ENCODE results near the gene MICOS13. TPM values are rescaled to one million over a fixed set of nuclear protein-coding genes. Genes with fewer than 3 reads are reported as not detected.

Gene MICOS13
- total and polyA plus RNA-seq, 10 of the 15 experiments (the other 5 are each of a cell fraction or from before 2014, with no cell fraction given): 9.4 to 211 (median 51.3) TPM

DNA sequence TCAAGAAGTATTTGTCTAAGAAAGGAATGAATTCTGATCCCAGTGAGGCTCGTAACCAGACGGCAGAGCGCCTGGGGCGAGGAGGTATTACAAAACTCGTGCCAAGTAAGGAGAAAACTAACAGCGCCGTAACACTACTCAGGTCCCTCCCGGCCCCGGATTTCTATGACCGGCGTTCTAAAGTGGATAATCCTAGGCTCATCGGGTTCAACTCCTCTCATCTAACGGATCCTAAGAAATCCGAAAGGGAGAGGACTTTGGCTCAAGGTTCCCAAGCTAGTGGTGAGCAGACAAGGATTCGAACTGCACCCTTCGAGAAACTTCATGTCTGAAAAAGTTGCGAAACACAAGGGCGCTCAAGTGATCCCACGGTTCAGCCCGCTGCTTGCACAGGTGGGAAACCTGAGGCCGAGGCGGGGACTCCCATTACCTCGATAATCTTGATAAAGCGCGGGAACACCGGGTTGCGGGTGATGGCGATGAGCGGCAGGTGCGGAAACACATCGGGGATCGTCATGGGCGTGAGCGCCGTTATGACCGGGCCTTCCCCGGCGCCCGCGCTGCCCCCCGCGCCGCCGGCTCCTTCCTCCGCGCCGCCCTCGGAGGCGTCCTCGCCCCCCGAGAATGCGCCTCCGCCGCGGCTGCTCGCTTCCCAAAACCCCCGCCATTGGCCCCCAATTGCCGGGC is 39.1 kb upstream of the MICOS13 start:
- H3K9ac ChIP-seq (ENCODE audit: control insufficient read depth, insufficient read depth, low read length): peak overlapping the region; percentile 98
- 1% methylated on average over 58 of the region's 58 CpGs for WGBS (ENCODE audit: insufficient coverage, insufficient replicate concordance, low lambda C conversion rate, missing lambda C conversion rate)
- H4K20me1 ChIP-seq (ENCODE audit: control insufficient read depth, insufficient read depth): 0 out of 2 replicates have a peak, but pooled peaks cover 3% of the 10 kb centered on the region
- in situ Hi-C loops (cut with MboI): no loop called here
- H3K4me3 ChIP-seq: peak overlapping the region; percentile 98
- peaks cover 4% of the 10 kb centered on the region for H3K4me1 ChIP-seq (ENCODE audit: control insufficient read depth, insufficient read depth, low read length)
- intact Hi-C loops (cut with micrococcal nuclease; ENCODE audit: unreplicated experiment): no loop called here
- POLR2A ChIA-PET: interaction anchor here (0.6 to 1.7 kb wide), 5 partner anchors 30 to 185 kb away, joined by 3 to 14 read pairs (median 4); partner anchors contain the start of genes NDUFA11, RPL36, SAFB2 and VMAC
- H3K79me2 ChIP-seq (ENCODE audit: control insufficient read depth, insufficient read depth, low read length): peaks cover 47% of the 10 kb centered on the region
- H3K4me2 ChIP-seq (ENCODE audit: control insufficient read depth, insufficient read depth): peak overlapping the region; percentile 76
- RAD21 ChIA-PET (ENCODE audit: unreplicated experiment): interaction anchor here (1.7 to 1.8 kb wide), 3 partner anchors 30 to 139 kb away, joined by 3 to 7 read pairs (median 6); partner anchors contain the start of gene RPL36
- H3K27me3 ChIP-seq (replicated peaks in 1 of 2; ENCODE audit: control insufficient read depth in 2 of 2, insufficient read depth in 2 of 2, low read length in 1 of 2): no peaks in the 10 kb centered on the region
- FAIRE-seq (no peak), ATAC-seq (peak; percentile 4), DNase-seq (ENCODE audit: low read depth, low spot score) (no peak)
- peak overlapping the region; percentile 29 for H2AFZ ChIP-seq (ENCODE audit: control insufficient read depth, low read depth, low read length)
- H3K9me3 ChIP-seq (replicated peaks; ENCODE audit: control insufficient read depth, insufficient read depth, low read length): no peaks in the 10 kb centered on the region
- CTCF ChIA-PET: interaction anchor here (1.3 to 6.7 kb wide), 4 partner anchors 29 to 99 kb away, joined by 3 to 74 read pairs (median 12); partner anchors contain the start of gene RPL36
- SMC1A ChIA-PET (ENCODE audit: uncharacterized antibody, unreplicated experiment): interaction anchor here (0.7 kb wide), 1 partner anchor 97 kb away, joined by 3 read pairs; the partner anchor contains the start of gene SAFB2
- H3K36me3 ChIP-seq (ENCODE audit: control insufficient read depth in 2 of 2, insufficient read depth in 2 of 2, low read length in 1 of 2): peaks cover 0 to 9% of the 10 kb centered on the region in 2 experiments; a peak in 1 of 4 replicates
- peak overlapping the region; percentile 91 for H3K27ac ChIP-seq (ENCODE audit: control insufficient read depth, insufficient read depth)
- TSS peak; percentile 82 for BruUV-seq (replicated peaks)
- no peak for TF ChIP-seq CHD1 (IDR thresholded peaks at IDR 0.05; ENCODE audit: low read depth, low read length)
- no peak for TF ChIP-seq HDGF (IDR thresholded peaks at IDR 0.05)
- TF ChIP-seq POLR2A (IDR thresholded peaks at IDR 0.05; ENCODE audit: low read depth, low read length): peak; percentile 19; the same call in 1 of the 2 replicates
- no peak for TF ChIP-seq NRF1 (conservative IDR thresholded peaks at IDR 0.05; ENCODE audit: low read depth, low read length)
- TF ChIP-seq STAT3 (IDR thresholded peaks at IDR 0.05; ENCODE audit: low read depth, low read length): no peak
- TF ChIP-seq NFYB (IDR thresholded peaks at IDR 0.05; ENCODE audit: insufficient read depth, low read depth, low read length): no peak
- TF ChIP-seq ZNF24 (IDR thresholded peaks at IDR 0.05): no peak
- no peak for TF ChIP-seq NFIC (IDR thresholded peaks at IDR 0.05; ENCODE audit: low read depth, low read length)
- no peak for TF ChIP-seq BRCA1 (IDR thresholded peaks at IDR 0.05; ENCODE audit: low read depth, low read length)
- TF ChIP-seq, protein P1, sequence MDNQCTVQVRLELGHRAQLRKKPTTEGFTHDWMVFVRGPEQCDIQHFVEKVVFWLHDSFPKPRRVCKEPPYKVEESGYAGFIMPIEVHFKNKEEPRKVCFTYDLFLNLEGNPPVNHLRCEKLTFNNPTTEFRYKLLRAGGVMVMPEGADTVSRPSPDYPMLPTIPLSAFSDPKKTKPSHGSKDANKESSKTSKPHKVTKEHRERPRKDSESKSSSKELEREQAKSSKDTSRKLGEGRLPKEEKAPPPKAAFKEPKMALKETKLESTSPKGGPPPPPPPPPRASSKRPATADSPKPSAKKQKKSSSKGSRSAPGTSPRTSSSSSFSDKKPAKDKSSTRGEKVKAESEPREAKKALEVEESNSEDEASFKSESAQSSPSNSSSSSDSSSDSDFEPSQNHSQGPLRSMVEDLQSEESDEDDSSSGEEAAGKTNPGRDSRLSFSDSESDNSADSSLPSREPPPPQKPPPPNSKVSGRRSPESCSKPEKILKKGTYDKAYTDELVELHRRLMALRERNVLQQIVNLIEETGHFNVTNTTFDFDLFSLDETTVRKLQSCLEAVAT (IDR thresholded peaks at IDR 0.05): 0 out of 2 replicates have a peak, but pooled peaks have one; percentile 17
- no peak for TF ChIP-seq IKZF1 (conservative IDR thresholded peaks at IDR 0.05)
- no peak for TF ChIP-seq ZNF592 (IDR thresholded peaks at IDR 0.05)
- no peak for TF ChIP-seq SREBF1 (IDR thresholded peaks at IDR 0.05; ENCODE audit: low read length)
- TF ChIP-seq PAX8 (IDR thresholded peaks at IDR 0.05): no peak
- TF ChIP-seq, protein P2, sequence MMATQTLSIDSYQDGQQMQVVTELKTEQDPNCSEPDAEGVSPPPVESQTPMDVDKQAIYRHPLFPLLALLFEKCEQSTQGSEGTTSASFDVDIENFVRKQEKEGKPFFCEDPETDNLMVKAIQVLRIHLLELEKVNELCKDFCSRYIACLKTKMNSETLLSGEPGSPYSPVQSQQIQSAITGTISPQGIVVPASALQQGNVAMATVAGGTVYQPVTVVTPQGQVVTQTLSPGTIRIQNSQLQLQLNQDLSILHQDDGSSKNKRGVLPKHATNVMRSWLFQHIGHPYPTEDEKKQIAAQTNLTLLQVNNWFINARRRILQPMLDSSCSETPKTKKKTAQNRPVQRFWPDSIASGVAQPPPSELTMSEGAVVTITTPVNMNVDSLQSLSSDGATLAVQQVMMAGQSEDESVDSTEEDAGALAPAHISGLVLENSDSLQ (IDR thresholded peaks at IDR 0.05): no peak
- no peak for TF ChIP-seq NR2C1 (IDR thresholded peaks at IDR 0.05)
- TF ChIP-seq RB1 (IDR thresholded peaks at IDR 0.05; ENCODE audit: borderline replicate concordance): no peak

Data from GM12878 (cell line).